K562 (cell line): ENCODE measurements around the gene DARS2. TPM values are rescaled to one million over a fixed set of nuclear protein-coding genes. Genes with fewer than 3 reads are reported as not detected.

ENCODE experiments used
- CHD7 ChIP-seq: fragments of 200-600 bp; sonication (generic); IDR thresholded peaks from one replicate; pipeline ENCODE4 v1.6.1; 2012; ENCODE audit warnings: mild to moderate bottlenecking, low read depth, low read length, inconsistent platforms
- DDX20 ChIP-seq: fragments of 450-650 bp; IDR thresholded peaks from 2 replicates; pipeline ENCODE4 v1.6.1; 2016; ENCODE audit warnings: missing genetic modification characterization, low read depth, mild to moderate bottlenecking, missing compliant biosample characterization, moderate library complexity
- GTF2A2 ChIP-seq: IDR thresholded peaks from 2 replicates; pipeline ENCODE4 v1.6.1; 2016; ENCODE audit warnings: mild to moderate bottlenecking, missing genetic modification characterization, missing compliant biosample characterization
- HDGF ChIP-seq: fragments of 450-650 bp; IDR thresholded peaks from 2 replicates; pipeline ENCODE4 v1.6.1; 2016
- KDM5B ChIP-seq: fragments of 200-600 bp; sonication (generic); IDR thresholded peaks from 2 replicates; pipeline ENCODE4 v1.6.1; 2012; ENCODE audit warnings: low read depth, mild to moderate bottlenecking, moderate library complexity, low read length, control low read depth, inconsistent platforms; ENCODE audit not compliant: insufficient replicate concordance
- NCOR1 ChIP-seq: fragments of 450-650 bp; IDR thresholded peaks from 2 replicates; pipeline ENCODE4 v1.6.1; 2016; ENCODE audit warnings: mild to moderate bottlenecking, moderate library complexity
- PATZ1 ChIP-seq: fragments of 250-450 bp; sonication (Bioruptor Pico); IDR thresholded peaks from 2 replicates; pipeline ENCODE4 v1.5.0; 2020; ENCODE audit warnings: mild to moderate bottlenecking, borderline replicate concordance
- SOX6 ChIP-seq: fragments of 450-650 bp; IDR thresholded peaks from 2 replicates; pipeline ENCODE4 v1.6.1; 2014; ENCODE audit warnings: mild to moderate bottlenecking
- TCFL5 ChIP-seq: fragments of 250-450 bp; sonication (Bioruptor Pico); conservative IDR thresholded peaks from 2 replicates; pipeline ENCODE4 v1.6.1; 2021; ENCODE audit warnings: mild to moderate bottlenecking, moderate library complexity, matching md5 sums
- TFAM ChIP-seq: fragments of 250-450 bp; sonication (Bioruptor Pico); conservative IDR thresholded peaks from 2 replicates; pipeline ENCODE4 v1.5.0; 2021; ENCODE audit warnings: mild to moderate bottlenecking, moderate library complexity
- VEZF1 ChIP-seq: fragments of 200-800 bp; sonication (Bioruptor generic); IDR thresholded peaks from 2 replicates; pipeline ENCODE4 v1.6.1; 2017; ENCODE audit warnings: missing genetic modification characterization, missing compliant biosample characterization
- ZNF133 ChIP-seq: fragments of 250-450 bp; sonication (Bioruptor Pico); IDR thresholded peaks from 2 replicates; pipeline ENCODE4 v1.4.0; 2020; ENCODE audit warnings: mild to moderate bottlenecking
- polyA plus RNA-seq, 8 experiments: library from polyadenylated mRNA; depleted of rRNA in 4 of 8; stranded (reverse) in 5 of 8; unstranded in 3 of 8; fragments of >200 nt; fragmentation: Nextera tagmentation in 2 of 8; fragmentation: Illumina TruSeq in 1 of 8; extraction: Ambion mirVana in 2 of 8; extraction: Trizol in 1 of 8; gene quantifications; 2 replicates each; pipeline versions ENCODE4 v1.2.1 to v1.2.3, GENCODE V29; 2011 to 2014; ENCODE audit warnings: inconsistent platforms in 1 of 8, missing spikeins in 1 of 8
- total RNA-seq, 7 experiments: library from RNA; depleted of rRNA in 6 of 7; stranded (reverse); fragments of >200 nt in 6 of 7; fragmentation: Illumina TruSeq in 2 of 7; extraction: Trizol in 2 of 7; gene quantifications; 2 replicates each; pipeline versions ENCODE4 v1.2.1 to v1.2.3, GENCODE V29; 2011 to 2021; ENCODE audit warnings: low replicate concordance in 1 of 7

Gene DARS2
- total and polyA plus RNA-seq, 9 of the 15 experiments (the other 6 are each of a cell fraction or from before 2014, with no cell fraction given) = 36.4 to 96.7 (median 68.6) TPM

DNA sequence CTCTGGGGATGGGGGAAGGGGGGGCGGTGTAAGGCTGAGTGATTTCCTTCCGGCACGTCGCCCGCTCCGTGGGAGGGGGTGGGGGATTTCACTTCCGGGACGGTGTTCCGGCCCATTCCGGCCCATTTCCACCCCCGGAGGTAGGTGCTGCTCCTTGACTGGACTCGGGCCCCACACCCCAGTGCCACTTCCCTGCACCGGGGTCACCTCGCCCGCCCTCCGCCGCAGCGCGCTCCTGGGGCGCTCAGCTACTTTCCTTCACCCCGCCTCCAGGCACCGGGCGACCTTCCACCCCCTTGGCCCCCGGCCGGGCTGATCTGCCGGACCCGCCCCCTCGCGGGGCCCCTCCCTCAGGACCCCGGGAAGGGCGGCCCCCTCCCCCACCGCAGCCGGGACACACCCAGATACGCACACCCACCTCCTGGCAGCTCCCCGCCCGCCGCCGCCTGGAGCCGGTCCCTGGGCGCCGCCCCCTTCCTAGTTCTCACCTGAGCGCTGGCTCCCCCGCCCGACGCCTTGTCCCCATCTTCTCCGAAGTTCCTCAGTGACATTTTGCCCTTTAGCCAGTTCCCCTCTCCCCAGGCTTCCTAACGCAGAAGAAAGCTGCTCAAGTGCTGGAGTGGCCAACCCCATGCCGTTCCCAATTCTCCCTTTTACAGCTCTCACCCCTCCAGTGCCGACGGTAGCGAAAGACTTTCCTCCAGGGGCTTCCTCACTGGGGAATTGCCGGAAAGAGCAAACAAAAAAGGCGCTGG lies 44.0 kb downstream of the DARS2 start, which contains the start of gene ZBTB37 (continued):
- TF ChIP-seq CHD7 (no peak), ZNF133 (no peak), SOX6 (no peak), DDX20 (no peak), KDM5B (no peak), PATZ1 (no peak), GTF2A2 (tag) (no peak), NCOR1 (peak; percentile 72; the same call in 1 of the 2 replicates), TFAM (CRISPR knock-in tag) (no peak), HDGF (no peak), TCFL5 (no peak), VEZF1 (CRISPR knock-in tag) (peak; percentile 99)
